Bronchial epithelial cell (primary cell): ENCODE data around the gene AGRN. TPM values are rescaled to one million over a fixed set of nuclear protein-coding genes. Genes with fewer than 3 reads are reported as not detected.
A peak's percentile ranks its signal among the peaks of the same experiment; 100 is the strongest.

ENCODE experiments used
- DNase-seq: peaks from one replicate; pipeline ENCODE4 v3.0.0-alpha.2; 2010; ENCODE audit warnings: low read depth
- FAIRE-seq: peaks from 2 replicates; lab custom pipeline; 2011; peaks lifted over from hg19 to GRCh38; lab: Jason Lieb, UNC
- H3K27me3 ChIP-seq: 2 replicates; pipeline ENCODE4 v1.5.1; 2011; ENCODE audit warnings: low read length; ENCODE audit not compliant: control insufficient read depth, insufficient read depth
- H3K36me3 ChIP-seq: 2 replicates; pipeline ENCODE4 v1.5.1; 2011; ENCODE audit warnings: low read length; ENCODE audit not compliant: control insufficient read depth, insufficient read depth
- H3K4me3 ChIP-seq: 2 replicates; pipeline ENCODE4 v1.5.1; 2011; ENCODE audit warnings: mild to moderate bottlenecking, low read depth, low read length, control low read depth
- CTCF ChIP-seq: IDR thresholded peaks from 2 replicates; pipeline ENCODE4 v1.5.1; 2011; ENCODE audit warnings: mild to moderate bottlenecking, moderate library complexity, low read length, control low read depth, inconsistent platforms; ENCODE audit not compliant: insufficient read depth, severe bottlenecking
- total RNA-seq: library from RNA; depleted of rRNA; stranded (reverse); fragments of >200 nt; gene quantifications from 2 replicates; pipeline ENCODE4 v1.2.1, GENCODE V29; 2014

AGRN gene
- total RNA-seq, 1 donor from 2014 or later = 117 TPM

GRCh38 chr1:1019122-1019999, 559 bp upstream of the AGRN start:
- no peak for FAIRE-seq
- peaks cover 13% of the 10 kb centered on the region for H3K36me3 ChIP-seq
- peak; percentile 50 for DNase-seq
- H3K27me3 ChIP-seq = no peaks in the 10 kb centered on the region
- TF ChIP-seq CTCF = peak; percentile 61
- H3K4me3 ChIP-seq = peak overlapping the region; percentile 70

GRCh38 chr1:1020415-1021009, 592 bp downstream of the AGRN start:
- H3K27me3 ChIP-seq = no peaks in the 10 kb centered on the region
- H3K36me3 ChIP-seq = peaks cover 13% of the 10 kb centered on the region
- FAIRE-seq (no peak), DNase-seq (no peak)
- peak overlapping the region; percentile 70 for H3K4me3 ChIP-seq
- no peak for TF ChIP-seq CTCF

GRCh38 chr1:1021010-1021919, 1.3 kb downstream of the AGRN start:
- FAIRE-seq (no peak), DNase-seq (peak; percentile 58)
- Histone ChIP-seq H3K36me3 (peaks cover 18% of the 10 kb centered on the region), H3K27me3 (no peaks in the 10 kb centered on the region), H3K4me3 (peak overlapping the region; percentile 70)
- TF ChIP-seq CTCF = no peak

- peak overlapping the region; percentile 70 for H3K4me3 ChIP-seq
- DNase-seq (peak; percentile 77), FAIRE-seq (peak; percentile 68)
- peaks cover 22% of the 10 kb centered on the region for H3K36me3 ChIP-seq
- H3K27me3 ChIP-seq = no peaks in the 10 kb centered on the region
- TF ChIP-seq CTCF = no peak
These were observed 2.0 kb downstream of the AGRN start for GRCh38 chr1:1021920-1022259.

GRCh38 chr1:1022302-1023009, 2.5 kb downstream of the AGRN start:
- peaks cover 27% of the 10 kb centered on the region for H3K36me3 ChIP-seq
- no peak for FAIRE-seq

More at GRCh38 chr1:1022302-1023009, 2.5 kb downstream of the AGRN start:
- H3K4me3 ChIP-seq = no peak overlapping the region
- TF ChIP-seq CTCF = no peak
- no peaks in the 10 kb centered on the region for H3K27me3 ChIP-seq
- no peak for DNase-seq
